Measurements from ENCODE around the gene PLS1. TPM values are rescaled to one million over a fixed set of nuclear protein-coding genes. Genes with fewer than 3 reads are reported as not detected.

The PLS1 gene
- total RNA-seq, 4 donors from 2014 or later = 13.5 to 27.8 (median 19.3) TPM

- Histone ChIP-seq H3K4me3 (peak within 1 kb of the TSS; percentile 51 to 85 (median 75)), H3K27me3 (peaks cover 0 to 15% (median 0%) of the 10 kb centered on the region in 4 donors), H3K4me1 (peaks cover 0 to 28% (median 3%) of the 10 kb centered on the region in 3 donors), H3K27ac (peak within 1 kb of the TSS; percentile 83 to 95 (median 88)), H3K9me3 (no peaks in the 10 kb centered on the region), H3K36me3 (no peaks in the 10 kb centered on the region)
- TF ChIP-seq CTCF (IDR thresholded peaks at IDR 0.05) = no peak
- TF ChIP-seq POLR2A (IDR thresholded peaks at IDR 0.05) = peak in 2 of 4 donors; percentile 58 to 81
- DNase-seq = peak; percentile 8
- WGBS, 2 donors = 0% methylated on average over 4 to 11 of the region's 73 CpGs
- intact Hi-C loops (cut with DNase I) = no loop called here
Observed at GRCh38 chr3:142723968-142724681, 127.9 kb downstream of the PLS1 start, which contains the start of gene TRPC1. Gene TRPC1, plus strand, starts transcription at chr3:142724034. Its CDS starts 526 bp downstream, at chr3:142724560.

GRCh38 chr3:142724682-142725356, 128.6 kb downstream of the PLS1 start:
- H3K9me3 ChIP-seq = no peaks in the 10 kb centered on the region
- 10 to 11% methylated on average over 24 to 33 of the region's 35 CpGs for WGBS, 2 donors
- H3K36me3 ChIP-seq = no peaks in the 10 kb centered on the region
- peak overlapping the region; percentile 83 to 95 (median 88) for H3K27ac ChIP-seq
- H3K27me3 ChIP-seq = peaks cover 0 to 15% (median 0%) of the 10 kb centered on the region in 4 donors
- TF ChIP-seq CTCF (IDR thresholded peaks at IDR 0.05) (no peak), POLR2A (IDR thresholded peaks at IDR 0.05) (no peak)
- intact Hi-C loops (cut with DNase I) = no loop called here
- DNase-seq = no peak
- H3K4me3 ChIP-seq = peak overlapping the region; percentile 51 to 85 (median 75)
- H3K4me1 ChIP-seq = peaks cover 0 to 28% (median 3%) of the 10 kb centered on the region in 3 donors

DNA sequence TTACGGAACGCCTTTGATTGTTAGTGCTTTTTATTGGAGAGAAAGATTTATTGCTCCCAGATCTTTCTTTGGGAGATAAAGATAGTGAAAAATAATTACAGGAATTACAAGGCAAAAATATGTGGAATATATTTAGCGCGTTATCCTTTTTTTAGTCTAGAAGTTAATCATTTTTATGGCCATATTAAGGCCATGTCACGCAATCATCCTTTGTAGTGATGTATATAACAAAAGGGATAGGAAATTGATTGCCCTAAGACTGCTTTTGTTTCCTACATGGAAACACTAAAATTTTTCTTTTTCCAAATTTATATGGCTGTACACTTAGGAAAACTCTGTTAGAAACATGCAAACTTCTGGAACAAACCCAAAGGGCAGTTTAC, 129.2 kb downstream of the PLS1 start:
- peaks cover 0 to 28% (median 3%) of the 10 kb centered on the region in 3 donors for H3K4me1 ChIP-seq
- no peak for DNase-seq
- no peaks in the 10 kb centered on the region for H3K9me3 ChIP-seq
- no peak overlapping the region for H3K27ac ChIP-seq
- peak overlapping the region; percentile 51 to 85 (median 75) for H3K4me3 ChIP-seq
- H3K27me3 ChIP-seq = peaks cover 0 to 15% (median 0%) of the 10 kb centered on the region in 4 donors
- TF ChIP-seq POLR2A (IDR thresholded peaks at IDR 0.05) (no peak), CTCF (IDR thresholded peaks at IDR 0.05) (no peak)
- H3K36me3 ChIP-seq = no peaks in the 10 kb centered on the region
- intact Hi-C loops (cut with DNase I) = no loop called here
- WGBS, 2 donors = 75 to 83% methylated on average over 5 of the region's 5 CpGs

- H3K27me3 ChIP-seq = peaks cover 0 to 15% (median 0%) of the 10 kb centered on the region in 4 donors
- peaks cover 0 to 28% (median 3%) of the 10 kb centered on the region in 3 donors for H3K4me1 ChIP-seq
- H3K4me3 ChIP-seq = no peak overlapping the region
- no peak for DNase-seq
- H3K9me3 ChIP-seq = no peaks in the 10 kb centered on the region
- 54 to 56% methylated on average over 1 of the region's 1 CpG for WGBS, 2 donors
- no peaks in the 10 kb centered on the region for H3K36me3 ChIP-seq
- intact Hi-C loops (cut with DNase I) = no loop called here
- no peak for TF ChIP-seq CTCF (IDR thresholded peaks at IDR 0.05)
- no peak for TF ChIP-seq POLR2A (IDR thresholded peaks at IDR 0.05)
- no peak overlapping the region for H3K27ac ChIP-seq
Observed at GRCh38 chr3:142726017-142726416, 129.8 kb downstream of the PLS1 start.

DNA sequence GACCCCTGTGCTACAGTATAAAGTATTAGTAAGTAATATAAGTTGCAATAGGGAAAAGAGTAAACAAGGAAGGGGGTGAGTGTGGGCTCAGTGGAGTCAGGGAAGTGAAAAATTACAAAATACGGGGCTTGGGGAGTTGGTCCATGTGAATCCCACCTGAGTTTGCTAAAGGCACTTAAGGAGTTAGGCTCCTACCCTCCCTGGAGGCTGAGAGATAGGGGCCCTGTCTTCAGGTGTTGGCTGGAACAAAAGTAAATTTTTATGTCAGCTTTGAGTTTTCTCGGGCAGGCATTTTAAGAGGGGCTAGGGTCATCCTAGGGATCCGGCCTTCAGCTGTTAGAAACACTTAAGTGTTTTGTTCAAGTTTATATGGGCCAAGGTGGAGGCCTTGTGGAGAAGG, 135.9 kb downstream of the PLS1 start:
- Histone ChIP-seq H3K4me1 (no peaks in the 10 kb centered on the region), H3K9me3 (no peaks in the 10 kb centered on the region), H3K27me3 (no peaks in the 10 kb centered on the region), H3K27ac (no peak overlapping the region), H3K36me3 (no peaks in the 10 kb centered on the region), H3K4me3 (no peak overlapping the region)
- DNase-seq = no peak
- WGBS, 2 donors = 94 to 97% methylated on average over 3 of the region's 3 CpGs
- intact Hi-C loops (cut with DNase I) = no loop called here
- TF ChIP-seq CTCF (IDR thresholded peaks at IDR 0.05) = no peak
- TF ChIP-seq POLR2A (IDR thresholded peaks at IDR 0.05) = no peak
